ENCODE data around the gene PRRT1. TPM values are rescaled to one million over a fixed set of nuclear protein-coding genes. Genes with fewer than 3 reads are reported as not detected.
A peak's percentile ranks its signal among the peaks of the same experiment; 100 is the strongest.

The PRRT1 gene
- total RNA-seq (2012; rRNA removed) (not detected in 2 replicates), polyA plus RNA-seq (2012; rRNA removed) (0.87 and 0.99 TPM in 2 replicates), Bru-seq, nascent RNA (percentile 37 among the genes with signal in this experiment), BruChase-seq, experiment 1, labeled RNA remaining after a 6-hour chase (percentile 48 among the genes with signal in this experiment), BruChase-seq, experiment 2, labeled RNA remaining after a 2-hour chase (percentile 32 among the genes with signal in this experiment)
- polyA plus RNA-seq (2012; cell fraction: cytosol; rRNA removed): 0.55 and 1.3 TPM in 2 replicates
- 3.9 and 5.7 TPM in 2 replicates for polyA plus RNA-seq (2012; cell fraction: nucleus; rRNA removed; ENCODE audit: low replicate concordance)
- long read RNA-seq, partial matches to known transcripts: 0 of 3 reads
- long read RNA-seq, other reads (novel, unspliced or antisense): 1 of 3 reads

DNA sequence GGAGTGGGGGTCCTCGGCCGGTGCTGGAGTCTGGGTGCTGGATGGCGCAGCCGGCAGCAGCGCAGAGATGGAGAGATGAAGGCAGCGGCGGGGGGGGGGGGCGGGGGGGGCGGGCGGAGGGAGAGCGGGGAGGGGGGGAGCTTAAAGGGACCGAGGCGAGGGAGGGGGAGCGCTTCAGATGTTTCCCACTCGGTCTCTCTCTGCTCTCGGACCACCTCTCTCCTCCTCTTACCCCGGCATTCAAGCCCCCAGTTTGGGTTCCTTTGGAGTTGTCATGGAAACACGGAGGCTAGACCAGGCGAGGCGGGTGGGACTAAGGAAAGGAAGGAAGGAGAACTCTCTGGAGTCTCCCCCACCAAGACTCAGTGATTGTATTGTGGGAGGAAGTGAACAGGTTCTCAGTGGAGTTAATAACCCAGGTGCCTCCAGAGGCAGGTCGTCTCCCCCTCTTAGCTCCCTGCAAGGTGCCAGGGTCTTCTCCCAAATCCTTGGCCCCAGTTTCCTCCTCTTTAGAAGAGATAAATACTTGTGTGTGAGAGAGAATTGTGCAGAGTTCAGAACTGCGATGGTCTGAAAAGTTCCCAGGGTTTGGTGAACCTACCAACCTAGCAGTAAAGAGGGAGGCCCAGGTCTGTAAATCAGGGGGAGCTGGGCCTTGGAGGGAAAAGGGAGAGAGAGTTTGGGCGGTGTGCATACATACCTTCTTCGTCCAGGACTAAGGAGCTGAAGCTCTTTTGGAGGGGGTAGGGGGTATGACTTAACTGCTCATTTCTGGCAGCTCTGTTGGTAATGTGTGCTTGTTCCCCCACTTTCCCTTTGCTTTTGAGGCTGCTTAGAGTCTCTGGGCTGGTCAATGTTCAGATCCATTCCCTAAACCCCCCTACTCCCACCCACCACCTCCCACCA, at the start of gene PRRT1:
PRRT1 (minus strand) TSS at position 77 of the 906 bp plus-strand sequence. CDS start 112 bp downstream, outside the sequence.
- peak within 1 kb of the TSS; percentile 70 for H3K9ac ChIP-seq (ENCODE audit: low read depth, low read length)
- H3K4me1 ChIP-seq (ENCODE audit: control insufficient read depth, insufficient read depth, low read length): peaks cover 23% of the 10 kb centered on the region
- no CpG with 5 or more reads among the region's 24 CpGs for WGBS, 2 experiments (ENCODE audit: extremely low coverage in 2 of 2, insufficient read length in 1 of 2)
- peaks cover 2% of the 10 kb centered on the region; the same call in 1 of the 2 replicates for H3K9me3 ChIP-seq (ENCODE audit: control insufficient read depth, insufficient read depth, low read length)
- ChIA-PET POLR2A (ENCODE audit: unreplicated experiment) (interaction anchor here (0.7 kb wide), 1 partner anchor 16 kb away, joined by 6 read pairs; no protein-coding TSS in a partner anchor), CTCF (no interaction called here)
- peaks cover 14% of the 10 kb centered on the region for H3K27me3 ChIP-seq (ENCODE audit: control insufficient read depth, insufficient read depth, low read length)
- H3K4me2 ChIP-seq (ENCODE audit: low read depth, low read length): peak within 1 kb of the TSS; percentile 85
- no peaks in the 10 kb centered on the region for H4K20me1 ChIP-seq (ENCODE audit: insufficient read depth, low read length)
- H3K27ac ChIP-seq (ENCODE audit: insufficient read depth, low read length): peak within 1 kb of the TSS; percentile 84; the same call in 1 of the 2 replicates
- H2AFZ ChIP-seq (replicated peaks; ENCODE audit: low read length, poor library complexity): peak within 1 kb of the TSS; percentile 96
- in situ Hi-C loops (cut with MboI; ENCODE audit: low sequenced_read_pairs): no loop called here
- H3K4ac ChIP-seq (ENCODE audit: low read depth, low read length): peak within 1 kb of the TSS; percentile 84
- H3K9me1 ChIP-seq (ENCODE audit: insufficient read depth, low read length): 0 out of 2 replicates have a peak, but pooled peaks cover 4% of the 10 kb centered on the region
- H2AK9ac ChIP-seq (replicated peaks; ENCODE audit: low read depth, low read length, poor library complexity): peak within 1 kb of the TSS; percentile 80
- H3K36me3 ChIP-seq (ENCODE audit: control insufficient read depth, insufficient read depth, low read length): peaks cover 4% of the 10 kb centered on the region; the same call in 1 of the 2 replicates
- peak within 1 kb of the TSS; percentile 75 to 96 for H4K8ac ChIP-seq (ENCODE audit: low read depth in 2 of 2, low read length in 2 of 2)
- H4K5ac ChIP-seq (ENCODE audit: low read depth, low read length): peak within 1 kb of the TSS; percentile 87
- H3K4me3 ChIP-seq (ENCODE audit: insufficient read depth, low read depth, low read length): peak within 1 kb of the TSS; percentile 67
- H2BK120ac ChIP-seq (ENCODE audit: low read depth, low read length): peak within 1 kb of the TSS; percentile 78
- peaks cover 6 to 34% of the 10 kb centered on the region in 2 experiments for H3K79me1 ChIP-seq (ENCODE audit: low read depth in 1 of 2, low read length in 2 of 2)
- dilution Hi-C loops (cut with HindIII; ENCODE audit: low sequenced_read_pairs, unreplicated experiment): no loop called here
- H3K14ac ChIP-seq (replicated peaks; ENCODE audit: low read depth, low read length): peak within 1 kb of the TSS; percentile 82
- H4K91ac ChIP-seq (ENCODE audit: insufficient read depth, low read depth, low read length): peak within 1 kb of the TSS; percentile 73
- H3K56ac ChIP-seq (ENCODE audit: extremely low read depth, insufficient read depth, low read length): no peak within 1 kb of the TSS
- ATAC-seq (ENCODE audit: low read depth) (no peak), DNase-seq (no peak)
- H3K23ac ChIP-seq (ENCODE audit: low read depth, low read length): peak within 1 kb of the TSS; percentile 96
- peak within 1 kb of the TSS; percentile 81 for H2BK5ac ChIP-seq (ENCODE audit: low read depth, low read length, poor library complexity, severe bottlenecking)
- H2AK5ac ChIP-seq (ENCODE audit: low read depth, low read length): peak within 1 kb of the TSS; percentile 80
- H2BK20ac ChIP-seq (ENCODE audit: low read depth, low read length): peak within 1 kb of the TSS; percentile 57
- BruUV-seq (replicated peaks): no TSS peak
- peak within 1 kb of the TSS; percentile 59; the same call in 2 of the 3 replicates for H2BK15ac ChIP-seq (ENCODE audit: low read depth, low read length)
- intact Hi-C loops (cut with micrococcal nuclease): loop anchor here (2.0 to 10.0 kb wide), 3 partner anchors 25 to 250 kb away; partner anchors contain the start of genes AGPAT1 and ZBTB12
- peak within 1 kb of the TSS; percentile 26; the same call in 1 of the 2 replicates for H3K18ac ChIP-seq (ENCODE audit: low read depth, low read length)
- TF ChIP-seq MAZ (IDR thresholded peaks at IDR 0.05; ENCODE audit: borderline replicate concordance, low read depth, low read length) (0 out of 2 replicates have a peak, but pooled peaks have one; percentile 7), FOS (IDR thresholded peaks at IDR 0.05; ENCODE audit: low read depth, low read length) (no peak)

Data from IMR-90 (cell line).